CD4-positive, alpha-beta T cell (primary cell): ENCODE data around the gene CDHR1. TPM values are rescaled to one million over a fixed set of nuclear protein-coding genes. Genes with fewer than 3 reads are reported as not detected.

ENCODE experiments used
- ATAC-seq: fragments of 200-7000 bp; cut with Tn5 transposase; one replicate; pipeline ENCODE4 v1.10.0; 2022; ENCODE audit warnings: mild to moderate bottlenecking; ENCODE audit not compliant: poor library complexity
- CTCF ChIA-PET: fragments of 350-600 bp; sonication (Branson Sonifier 250); formaldehyde crosslinking; loops from one replicate; lab custom pipeline; 2021; ENCODE audit warnings: antibody characterized with exemption, inconsistent platforms; lab: Charles Lee
- POLR2A ChIA-PET: fragments of 350-600 bp; sonication (Branson Sonifier 250); formaldehyde crosslinking; loops from one replicate; lab custom pipeline; 2021; ENCODE audit warnings: antibody characterized with exemption, inconsistent platforms; lab: Charles Lee
- DNase-seq, 14 experiments: peaks; one replicate each; pipeline ENCODE4 v3.0.0-alpha.2; 2013 to 2020; ENCODE audit warnings: mixed read lengths in 2 of 14
- H3K27ac ChIP-seq, 2 donors: one replicate each; pipeline versions ENCODE4 v1.5.1 to v1.7.0; 2013; ENCODE audit warnings: low read length in 2 of 2, low read depth in 1 of 2, mild to moderate bottlenecking in 1 of 2
- H3K27me3 ChIP-seq, 2 experiments: 1 replicate in 1 of 2; 2 replicates in 1 of 2; pipeline versions ENCODE4 v1.6.1 to v1.7.0; 2013; ENCODE audit warnings: low read length in 2 of 2, control low read depth in 1 of 2, mild to moderate bottlenecking in 1 of 2, moderate library complexity in 1 of 2; ENCODE audit not compliant: insufficient read depth in 2 of 2, control insufficient read depth in 1 of 2
- H3K36me3 ChIP-seq: one replicate; pipeline ENCODE4 v1.6.1; 2013; ENCODE audit warnings: low read length, control low read depth; ENCODE audit not compliant: insufficient read depth
- H3K4me1 ChIP-seq: one replicate; pipeline ENCODE4 v1.6.1; 2013; ENCODE audit warnings: low read length, control low read depth; ENCODE audit not compliant: insufficient read depth
- H3K4me3 ChIP-seq: one replicate; pipeline ENCODE4 v1.5.1; 2013; ENCODE audit warnings: mild to moderate bottlenecking, low read length, moderate library complexity
- H3K9me3 ChIP-seq, 2 experiments: 1 replicate in 1 of 2; 2 replicates in 1 of 2; pipeline versions ENCODE4 v1.6.1 to v1.7.0; 2013; ENCODE audit warnings: low read length in 2 of 2, mild to moderate bottlenecking in 2 of 2, control low read depth in 1 of 2, moderate library complexity in 1 of 2; ENCODE audit not compliant: control insufficient read depth in 1 of 2, insufficient read depth in 1 of 2
- H3K27ac Mint-ChIP-seq: one replicate; pipeline ENCODE4 v1.8.0; 2020; ENCODE audit warnings: mixed read lengths
- H3K27me3 Mint-ChIP-seq: one replicate; pipeline ENCODE4 v1.8.0; 2021; ENCODE audit warnings: mixed read lengths
- H3K36me3 Mint-ChIP-seq: one replicate; pipeline ENCODE4 v1.8.0; 2021; ENCODE audit warnings: low read depth, mixed read lengths
- H3K4me1 Mint-ChIP-seq: one replicate; pipeline ENCODE4 v1.8.0; 2021; ENCODE audit warnings: low read depth, mixed read lengths
- H3K4me3 Mint-ChIP-seq: one replicate; pipeline ENCODE4 v1.8.0; 2020; ENCODE audit warnings: mild to moderate bottlenecking, mixed read lengths
- H3K9me3 Mint-ChIP-seq: one replicate; pipeline ENCODE4 v1.8.0; 2020; ENCODE audit warnings: mixed read lengths
- CTCF ChIP-seq: fragments of 200-600 bp; IDR thresholded peaks from one replicate; pipeline ENCODE4 v1.8.0; 2022; ENCODE audit warnings: antibody characterized with exemption, mild to moderate bottlenecking
- intact Hi-C, 2 experiments: fragments of 100-400 bp; cut with DNase I in 1 of 2; cut with micrococcal nuclease in 1 of 2; formaldehyde crosslinking; loops; one replicate each; pipeline versions ENCODE4 v1.15.1 to v1.9.0; 2023 to 2025; cut with DNase I, micrococcal nuclease
- total RNA-seq, 174 experiments: library from RNA in 2 of 174; stranded (reverse) in 2 of 174; gene quantifications; one replicate each; pipeline ENCODE4 v1.2.3 and lab custom pipeline; 2021 to 2026

CDHR1 gene
- total RNA-seq, 2 experiments from 2014 or later = 0.74 to 0.92 TPM

GRCh38 chr10:84193327-84193726, 1.0 kb upstream of the CDHR1 start:
- peaks cover 14% of the 10 kb centered on the region for H3K4me1 Mint-ChIP-seq
- no peak overlapping the region for H3K27ac ChIP-seq
- TF ChIP-seq CTCF = no peak
- no peak overlapping the region for H3K27ac Mint-ChIP-seq
- CTCF ChIA-PET = no interaction called here
- no peaks in the 10 kb centered on the region for H3K36me3 Mint-ChIP-seq
- intact Hi-C loops = loop anchor here in 1 of 2 experiments (5.0 kb wide), 1 partner anchor 46 kb away; no protein-coding TSS in a partner anchor
- no peak overlapping the region for H3K4me3 ChIP-seq
- DNase-seq (no peak), ATAC-seq (no peak)
- POLR2A ChIA-PET = interaction anchor here (1.6 kb wide), 1 partner anchor 55 kb away, joined by 6 read pairs; the partner anchor contains the start of gene GHITM
- H3K27me3 ChIP-seq = peaks cover 29 to 33% of the 10 kb centered on the region in 2 experiments
- peaks cover 27% of the 10 kb centered on the region for H3K27me3 Mint-ChIP-seq
- no peak overlapping the region for H3K4me3 Mint-ChIP-seq
- H3K9me3 Mint-ChIP-seq = no peaks in the 10 kb centered on the region
- peaks cover 37% of the 10 kb centered on the region for H3K4me1 ChIP-seq
- no peaks in the 10 kb centered on the region for H3K36me3 ChIP-seq
- peaks cover 0 to 11% of the 10 kb centered on the region in 2 experiments for H3K9me3 ChIP-seq

- H3K4me1 Mint-ChIP-seq = peaks cover 14% of the 10 kb centered on the region
- no peaks in the 10 kb centered on the region for H3K36me3 Mint-ChIP-seq
- H3K27me3 Mint-ChIP-seq = peaks cover 30% of the 10 kb centered on the region
- Histone ChIP-seq H3K9me3 (peaks cover 0 to 11% of the 10 kb centered on the region in 2 experiments), H3K27ac (no peak overlapping the region), H3K4me1 (peaks cover 37% of the 10 kb centered on the region), H3K27me3 (peaks cover 29 to 35% of the 10 kb centered on the region in 2 experiments), H3K36me3 (no peaks in the 10 kb centered on the region), H3K4me3 (peak overlapping the region; percentile 34)
- ATAC-seq (no peak), DNase-seq (peak in 1 of 14 experiments; percentile 30)
- H3K27ac Mint-ChIP-seq = no peak overlapping the region
- intact Hi-C loops = loop anchor here in 1 of 2 experiments (5.0 kb wide), 1 partner anchor 47 kb away; no protein-coding TSS in a partner anchor
- ChIA-PET CTCF (no interaction called here), POLR2A (interaction anchor here (1.0 to 1.6 kb wide), 2 partner anchors 16 to 55 kb away, joined by 4 to 6 read pairs; partner anchors contain the start of gene GHITM)
- H3K9me3 Mint-ChIP-seq = no peaks in the 10 kb centered on the region
- peak overlapping the region; percentile 61 for H3K4me3 Mint-ChIP-seq
- no peak for TF ChIP-seq CTCF
These were observed 402 bp upstream of the CDHR1 start for GRCh38 chr10:84193846-84194423.

GRCh38 chr10:84195044-84195830, 900 bp downstream of the CDHR1 start:
- Mint-ChIP-seq H3K9me3 (no peaks in the 10 kb centered on the region), H3K36me3 (no peaks in the 10 kb centered on the region), H3K27ac (no peak overlapping the region), H3K4me3 (peak overlapping the region; percentile 68), H3K4me1 (peaks cover 14% of the 10 kb centered on the region), H3K27me3 (peaks cover 30% of the 10 kb centered on the region)
- POLR2A ChIA-PET = no interaction called here
- H3K27ac ChIP-seq = no peak overlapping the region
- no peak for ATAC-seq
- CTCF ChIA-PET = no interaction called here
- intact Hi-C loops = no loop called here
- peak overlapping the region; percentile 44 for H3K4me3 ChIP-seq
- H3K27me3 ChIP-seq = peaks cover 29 to 35% of the 10 kb centered on the region in 2 experiments
- no peaks in the 10 kb centered on the region for H3K36me3 ChIP-seq
- no peak for DNase-seq
- H3K9me3 ChIP-seq = peaks cover 0 to 11% of the 10 kb centered on the region in 2 experiments
- TF ChIP-seq CTCF = no peak
- H3K4me1 ChIP-seq = peaks cover 36% of the 10 kb centered on the region
